HG03439 (cell line): Measurements from ENCODE around the gene EXOC1L.
"Not testable (repeated sequence)": the region's sequence is repeated elsewhere in the genome, so short reads cannot be mapped to it uniquely, and the experiment has no call there.

Experiments
- ATAC-seq: cut with Tn5 transposase; IDR thresholded peaks from one replicate; pipeline ENCODE4 v1.9.1; 2021; ENCODE audit warnings: mild to moderate bottlenecking, moderate library complexity; ENCODE audit not compliant: unreplicated experiment

Gene EXOC1L

DNA sequence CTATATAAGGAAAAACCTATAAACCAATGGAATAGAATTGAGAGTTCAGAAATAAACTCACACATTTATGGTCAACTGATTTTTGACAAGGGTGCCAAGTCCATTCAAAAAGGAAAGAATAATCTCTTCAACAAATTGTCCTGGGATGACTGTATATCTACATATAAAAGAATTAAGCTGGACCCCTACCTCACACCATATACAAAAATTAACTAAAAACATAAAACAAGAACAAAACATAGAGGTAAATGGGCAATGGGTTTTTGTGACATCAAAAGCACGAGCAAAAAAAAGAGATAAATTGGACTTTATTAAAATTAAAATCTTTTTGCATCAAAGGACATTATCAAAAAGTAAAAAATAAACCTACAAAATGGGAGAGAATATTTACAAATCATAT is 18.3 kb downstream of the EXOC1L start:
- ATAC-seq = no peak

DNA sequence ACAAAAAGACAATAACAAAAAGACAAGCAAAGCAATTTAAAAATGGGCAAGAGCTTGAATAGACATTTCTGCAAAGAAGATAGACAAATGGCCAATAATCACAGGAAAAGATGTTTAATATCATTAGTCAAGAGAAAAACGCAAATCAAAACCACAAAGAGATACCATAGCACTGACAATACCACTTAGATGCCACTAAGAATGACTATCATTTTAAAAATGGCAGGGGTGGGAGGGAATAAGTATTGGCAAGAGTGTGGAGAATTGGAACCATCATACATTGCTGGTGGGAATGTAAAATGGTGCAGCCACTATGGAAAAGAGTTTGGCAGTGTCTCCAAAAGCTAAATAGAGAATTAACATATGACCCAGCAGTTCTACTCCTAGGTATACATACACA is 18.8 kb downstream of the EXOC1L start:
- no peak for ATAC-seq

DNA sequence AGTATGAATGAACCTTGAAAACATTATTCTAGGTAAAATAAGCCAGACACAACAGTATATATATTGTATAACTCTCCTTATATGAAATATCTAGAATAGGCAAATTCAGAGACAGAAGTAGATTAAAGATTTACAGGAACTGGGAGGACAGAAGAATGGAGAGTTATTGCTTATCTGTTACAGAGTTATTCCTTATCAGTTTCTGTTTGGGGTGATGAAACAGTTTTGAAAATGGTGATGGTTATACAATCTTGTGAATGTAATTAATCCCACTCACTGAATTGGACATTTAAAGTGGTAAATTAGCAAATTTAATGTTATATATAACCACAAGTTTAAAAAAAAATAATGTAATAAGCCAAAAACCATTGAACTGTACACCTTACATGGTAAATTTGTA is 19.4 kb downstream of the EXOC1L start:
- ATAC-seq = no peak

DNA sequence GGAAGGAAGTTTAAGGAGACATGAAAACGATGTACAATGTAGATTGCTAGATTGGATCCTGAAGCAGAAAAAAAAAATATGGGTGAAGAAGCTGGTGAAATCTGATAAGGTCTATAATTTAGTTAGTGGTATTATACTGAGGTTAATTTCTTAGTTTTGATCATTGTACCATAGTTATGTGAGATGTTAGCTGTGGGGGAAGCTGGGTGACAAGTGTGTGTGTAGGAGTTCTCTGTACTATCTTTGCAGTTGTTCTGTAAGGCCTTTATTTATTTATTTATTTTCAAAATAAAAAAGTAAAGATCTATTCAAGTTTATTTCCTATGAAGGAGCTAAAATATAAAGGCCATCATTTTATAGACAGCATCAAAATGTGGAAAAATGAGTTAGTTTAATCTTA is 21.4 kb downstream of the EXOC1L start:
- no peak for ATAC-seq

DNA sequence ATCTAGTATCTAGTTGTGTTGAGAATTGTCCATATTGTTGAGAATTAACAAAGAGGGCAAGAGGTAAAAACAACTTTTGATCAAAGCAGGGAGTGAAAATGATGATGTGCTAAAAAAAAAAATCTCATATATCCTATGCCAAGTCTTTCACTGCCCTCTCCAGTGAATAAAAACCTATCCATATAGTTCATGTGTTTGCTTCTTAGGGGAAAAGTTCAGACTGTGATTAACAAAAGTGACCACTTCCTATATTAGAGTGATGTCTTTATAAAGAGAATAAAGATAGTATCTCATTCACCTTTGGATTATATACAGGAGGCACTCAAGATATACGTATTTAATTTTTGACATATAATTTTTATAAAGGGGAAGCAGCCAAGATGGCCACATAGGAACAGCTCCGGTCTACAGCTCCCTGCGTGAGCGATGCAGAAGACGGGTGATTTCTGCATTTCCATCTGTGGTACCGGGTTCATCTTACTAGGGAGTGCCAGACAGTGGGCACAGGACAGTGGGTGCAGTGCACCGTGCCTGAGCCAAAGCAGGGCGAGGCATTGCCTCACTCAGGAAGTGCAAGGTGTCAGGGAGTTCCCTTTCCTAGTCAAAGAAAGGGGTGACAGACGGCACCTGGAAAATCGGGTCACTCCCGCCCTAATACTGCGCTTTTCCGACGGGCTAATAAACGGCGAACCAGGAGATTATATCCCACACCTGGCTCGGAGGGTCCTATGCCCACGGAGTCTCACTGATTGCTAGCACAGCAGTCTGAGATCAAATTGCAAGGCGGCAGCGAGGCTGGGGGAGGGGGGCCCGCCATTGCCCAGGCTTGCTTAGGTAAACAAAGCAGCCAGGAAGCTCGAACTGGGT is 22.0 kb downstream of the EXOC1L start:
- ATAC-seq = not testable (repeated sequence)

DNA sequence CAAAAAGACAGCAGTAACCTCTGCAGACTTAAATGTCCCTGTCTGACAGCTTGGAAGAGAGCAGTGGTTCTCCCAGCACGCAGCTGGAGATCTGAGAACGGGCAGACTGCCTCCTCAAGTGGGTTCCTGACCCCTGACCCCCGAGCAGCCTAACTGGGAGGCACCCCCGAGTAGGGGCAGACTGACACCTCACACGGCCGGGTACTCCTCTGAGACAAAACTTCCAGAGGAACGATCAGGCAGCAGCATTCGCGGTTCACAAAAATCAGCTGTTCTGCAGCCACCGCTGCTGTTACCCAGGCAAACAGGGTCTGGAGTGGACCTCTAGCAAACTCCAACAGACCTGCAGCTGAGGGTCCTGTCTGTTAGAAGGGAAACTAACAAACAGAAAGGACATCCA is 22.7 kb downstream of the EXOC1L start:
- not testable (repeated sequence) for ATAC-seq

DNA sequence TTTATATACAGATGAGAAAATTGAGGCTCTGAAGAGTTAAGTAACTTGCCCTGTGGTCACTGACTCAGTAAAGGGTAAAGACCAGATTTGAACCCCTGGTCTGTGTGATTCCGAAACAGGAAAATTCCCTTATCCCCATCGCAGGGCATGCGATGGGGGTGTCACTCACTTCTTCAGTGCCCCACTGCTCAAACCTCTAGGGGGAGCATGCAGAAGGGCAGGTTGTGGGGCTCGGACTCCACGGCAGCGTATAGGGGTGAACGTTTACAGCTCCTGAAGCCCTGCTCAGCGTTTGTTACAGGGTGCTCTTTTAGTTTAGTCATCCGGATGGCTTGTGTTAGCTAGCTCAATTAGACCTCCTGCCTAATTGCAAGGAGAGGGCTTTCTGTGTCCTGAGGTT is 30.1 kb downstream of the EXOC1L start:
- ATAC-seq = no peak

DNA sequence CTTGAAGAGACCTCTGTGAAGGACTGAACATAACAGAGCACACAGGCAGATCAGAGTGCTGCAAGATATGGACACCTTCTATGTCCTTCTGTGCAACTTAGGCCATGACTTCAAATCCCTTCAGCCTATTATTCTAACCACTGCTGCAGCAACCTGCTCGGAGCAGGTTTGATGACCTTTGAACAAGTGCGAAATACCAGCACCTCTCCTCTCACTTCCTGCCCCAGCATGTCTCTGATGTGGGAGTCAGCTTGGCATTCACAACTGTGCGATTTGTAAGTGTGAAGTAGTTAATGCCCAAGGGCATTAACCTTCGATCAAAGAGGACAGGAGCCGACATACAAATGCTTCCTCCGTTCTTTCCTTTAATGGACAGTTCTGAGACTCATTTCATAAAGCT is 32.3 kb downstream of the EXOC1L start:
- no peak for ATAC-seq

DNA sequence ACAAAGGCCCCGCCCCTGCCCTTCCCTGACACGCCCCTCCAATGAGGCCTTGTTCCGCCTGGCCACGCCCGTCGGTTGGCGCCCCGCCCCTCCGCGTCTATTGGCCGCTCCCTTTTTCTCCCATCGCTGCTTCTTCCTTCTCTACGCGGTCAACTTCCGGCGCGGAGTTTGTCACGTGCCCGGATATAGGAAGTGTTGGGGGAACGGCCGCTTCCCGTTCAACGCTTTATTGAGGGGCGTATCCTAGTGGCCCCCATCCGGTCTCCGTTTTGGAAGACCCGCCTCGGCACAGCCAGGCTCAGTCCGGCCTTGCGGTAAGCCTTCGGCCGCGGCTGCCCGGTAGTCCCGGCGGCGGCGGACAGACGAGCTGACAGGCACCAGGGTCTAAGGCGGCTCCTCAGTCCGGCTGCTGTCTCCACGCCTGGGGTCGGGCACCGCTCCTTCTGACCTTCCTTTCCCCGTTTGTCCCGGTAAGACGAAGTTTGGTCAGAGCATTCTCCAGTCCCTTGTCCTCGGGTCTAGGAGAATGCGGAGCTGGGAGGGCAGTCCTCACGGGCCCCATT is 34.0 kb downstream of the EXOC1L start, which contains the start of gene EXOC1:
Gene EXOC1 (plus strand): TSS at position 165 of the 563 bp plus-strand sequence. CDS start 4,676 bp downstream, outside the sequence.
- peak; percentile 98 for ATAC-seq

DNA sequence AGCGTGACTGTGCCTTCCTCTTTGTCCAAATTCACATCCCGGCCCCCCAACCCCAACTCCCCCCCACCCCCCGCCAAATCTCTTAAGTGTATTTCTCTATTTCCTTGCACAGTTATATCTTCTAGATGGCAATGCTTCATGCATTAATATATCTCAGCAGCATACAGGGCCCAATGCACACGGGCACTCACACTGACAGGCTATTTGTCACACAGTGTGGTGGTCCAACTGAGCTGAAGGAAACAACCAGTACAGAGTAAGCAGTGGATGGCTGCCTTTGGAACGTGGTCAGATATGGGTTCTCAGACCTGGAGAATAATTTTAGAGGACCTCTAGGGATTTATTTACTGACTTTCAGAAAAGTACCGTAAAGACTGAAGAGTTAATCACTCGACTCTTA is 34.5 kb downstream of the EXOC1L start:
- ATAC-seq = no peak

DNA sequence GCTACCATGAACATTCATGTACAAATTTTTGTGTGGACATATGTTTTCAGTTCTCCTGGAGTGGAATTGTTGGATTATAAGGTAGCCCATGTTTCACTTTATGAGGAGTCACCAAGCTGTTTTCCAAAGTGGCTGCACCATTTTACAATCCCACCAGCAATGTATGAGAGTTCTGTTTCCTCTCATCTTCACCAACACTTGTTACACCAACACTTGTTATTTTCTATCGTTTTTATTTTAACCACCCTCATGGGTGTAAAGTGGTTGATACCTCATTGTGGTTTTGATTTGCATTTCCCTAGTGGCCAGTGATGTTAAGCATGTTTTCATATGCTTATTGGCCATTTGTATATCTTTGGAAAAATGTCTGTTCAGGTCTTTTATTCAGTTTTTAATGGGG is 38.0 kb downstream of the EXOC1L start:
- no peak for ATAC-seq

DNA sequence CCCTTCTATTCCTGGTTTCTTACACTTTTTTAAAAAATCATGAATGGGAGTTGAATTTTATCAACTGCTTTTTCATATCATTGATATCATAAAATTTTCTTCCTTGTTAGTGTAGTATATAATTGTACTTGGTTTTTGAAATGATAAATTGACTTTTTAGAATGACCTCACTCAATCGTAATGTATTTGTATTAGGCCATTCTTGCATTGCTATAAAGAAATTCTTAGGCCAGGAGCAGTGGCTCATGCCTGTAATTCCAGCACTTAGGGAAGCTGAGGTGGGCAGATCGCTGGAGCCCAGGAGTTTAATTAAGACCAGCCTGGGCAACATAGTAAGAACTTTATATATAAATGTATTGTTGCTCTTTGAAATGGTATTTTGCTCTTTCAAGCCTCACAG is 40.1 kb downstream of the EXOC1L start:
- ATAC-seq = no peak

DNA sequence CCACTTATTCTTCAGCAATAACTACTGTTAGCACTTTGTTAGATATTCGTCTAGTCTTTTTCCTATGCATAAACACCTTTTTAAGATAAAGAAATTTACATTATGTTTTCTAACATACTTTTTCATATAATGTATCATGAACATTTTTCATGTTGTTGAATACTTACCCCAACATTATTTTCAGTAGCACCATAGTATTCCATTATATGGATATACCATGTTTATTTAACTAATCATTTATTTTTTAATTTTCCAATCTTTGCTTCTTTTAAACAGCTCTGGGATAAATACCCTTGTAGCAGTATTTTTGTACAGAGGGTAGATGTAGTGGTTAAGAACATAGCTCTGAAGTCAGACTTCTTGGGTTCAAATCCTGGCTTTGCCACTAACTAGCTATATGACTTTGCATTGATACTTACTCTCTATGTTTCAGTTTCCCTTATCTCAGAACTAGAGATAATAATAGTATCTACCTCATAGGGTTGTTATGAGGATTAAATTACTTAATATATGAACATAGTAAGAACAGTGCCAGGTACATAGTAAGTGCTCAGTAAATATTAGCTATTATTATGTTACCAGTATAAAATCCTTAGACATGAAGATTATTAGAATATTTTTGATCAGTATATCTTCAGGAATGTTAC is 45.1 kb downstream of the EXOC1L start:
- no peak for ATAC-seq

DNA sequence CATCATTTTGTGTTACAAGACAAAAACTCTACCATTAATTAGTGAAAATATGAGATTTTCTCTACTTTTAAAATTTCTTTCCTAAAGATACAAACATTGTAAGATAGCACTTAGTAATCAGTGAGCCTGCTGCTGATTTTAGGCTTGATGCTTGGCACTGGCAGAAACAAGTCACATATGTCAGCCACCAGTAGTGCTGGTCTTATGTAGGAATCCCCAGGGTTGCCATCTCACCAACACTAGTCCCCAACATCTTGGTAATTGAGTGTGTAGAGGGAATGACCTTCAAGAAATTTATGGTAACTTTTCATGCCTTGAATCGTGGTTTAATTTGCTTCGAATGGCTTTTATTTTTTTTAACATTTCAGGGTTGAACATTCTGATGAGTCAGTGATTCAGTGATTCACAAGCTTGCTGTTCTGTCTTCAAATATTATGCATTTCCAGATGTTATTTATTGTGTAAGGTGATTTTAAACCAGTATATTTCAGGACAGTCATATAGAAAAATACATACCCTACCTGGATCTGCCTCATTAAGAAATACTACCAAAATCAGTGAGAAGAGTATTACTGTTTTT is 45.7 kb downstream of the EXOC1L start:
- ATAC-seq = no peak

DNA sequence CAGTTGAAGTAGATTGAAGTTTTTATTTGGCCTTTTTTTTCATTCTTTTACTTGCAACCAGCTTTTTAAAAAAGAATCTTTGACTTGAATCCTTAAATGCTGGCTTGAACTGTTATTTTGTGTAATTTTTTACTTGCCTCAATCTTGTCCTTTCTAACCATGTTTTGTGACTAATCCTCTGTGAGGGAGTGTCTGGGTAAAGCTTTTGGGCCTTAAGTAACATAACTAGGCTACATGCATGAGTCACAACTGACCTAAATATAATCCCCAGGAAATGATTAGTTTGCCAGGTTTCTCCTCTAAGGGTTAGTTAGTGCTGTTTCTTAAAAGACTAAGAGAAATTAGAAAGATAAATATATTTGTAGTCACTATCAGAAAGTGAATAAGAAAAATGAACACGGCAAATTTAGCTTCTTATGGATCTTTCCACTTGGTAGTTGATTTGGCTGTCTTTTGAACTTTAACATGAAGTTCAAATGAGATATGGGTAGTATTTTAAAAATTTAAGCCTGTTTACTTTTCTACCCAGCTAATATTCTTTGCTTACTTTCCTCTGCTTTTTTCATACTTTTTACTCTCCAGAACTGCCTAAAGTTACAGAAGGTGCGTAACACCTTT is 46.8 kb downstream of the EXOC1L start:
- ATAC-seq = peak; percentile 79

DNA sequence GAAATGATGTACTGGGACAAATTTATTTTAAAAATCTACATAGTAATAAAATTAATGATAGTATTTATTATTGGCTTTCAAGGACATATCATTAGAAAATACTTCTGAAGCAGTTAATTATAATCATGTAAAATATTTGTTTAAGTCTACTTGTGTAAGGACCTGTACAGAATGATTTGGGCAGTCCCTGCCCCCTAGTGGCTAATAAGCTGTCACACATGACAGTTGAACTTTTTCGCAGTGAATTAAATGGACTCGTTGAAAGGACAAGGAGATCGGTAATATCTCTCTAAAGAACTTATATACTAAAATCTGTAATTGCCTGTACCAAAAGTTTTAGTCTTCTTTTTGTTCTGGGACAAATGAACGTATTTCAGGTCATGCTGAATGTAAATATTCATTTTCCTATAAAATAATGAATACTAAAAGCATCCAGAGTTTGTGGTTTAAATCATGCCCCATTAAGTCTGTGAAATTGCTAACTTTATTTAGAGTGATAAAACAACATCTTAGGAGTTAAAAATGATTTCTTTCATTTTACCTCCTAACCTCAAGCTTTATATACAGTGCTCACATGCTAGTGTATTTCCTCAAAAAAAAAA is 47.5 kb downstream of the EXOC1L start:
- ATAC-seq = peak; percentile 75

DNA sequence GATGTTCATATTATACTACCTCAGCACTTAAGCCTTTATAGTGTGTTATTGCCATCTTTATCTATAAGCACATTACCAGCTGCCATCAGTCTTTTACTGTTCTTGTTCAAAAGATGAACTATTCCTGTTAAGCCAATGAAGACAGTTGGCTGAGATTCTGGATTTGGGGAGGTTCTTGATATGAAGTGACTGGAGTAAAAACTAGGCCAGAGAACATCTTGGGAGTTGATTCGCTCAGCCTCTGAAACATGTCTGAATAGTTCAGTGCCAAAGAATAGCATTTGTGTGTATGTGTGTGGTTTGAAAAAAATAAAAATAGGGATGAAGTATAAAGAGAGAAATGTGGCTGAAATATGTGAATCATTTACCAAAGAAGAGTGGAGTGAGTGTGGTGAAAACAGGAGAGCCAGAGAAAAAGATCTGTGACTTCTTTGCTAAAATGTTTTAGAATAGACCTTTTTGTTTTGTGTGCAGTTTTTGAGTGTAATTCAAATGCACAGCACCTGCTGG is 49.0 kb downstream of the EXOC1L start:
- no peak for ATAC-seq

DNA sequence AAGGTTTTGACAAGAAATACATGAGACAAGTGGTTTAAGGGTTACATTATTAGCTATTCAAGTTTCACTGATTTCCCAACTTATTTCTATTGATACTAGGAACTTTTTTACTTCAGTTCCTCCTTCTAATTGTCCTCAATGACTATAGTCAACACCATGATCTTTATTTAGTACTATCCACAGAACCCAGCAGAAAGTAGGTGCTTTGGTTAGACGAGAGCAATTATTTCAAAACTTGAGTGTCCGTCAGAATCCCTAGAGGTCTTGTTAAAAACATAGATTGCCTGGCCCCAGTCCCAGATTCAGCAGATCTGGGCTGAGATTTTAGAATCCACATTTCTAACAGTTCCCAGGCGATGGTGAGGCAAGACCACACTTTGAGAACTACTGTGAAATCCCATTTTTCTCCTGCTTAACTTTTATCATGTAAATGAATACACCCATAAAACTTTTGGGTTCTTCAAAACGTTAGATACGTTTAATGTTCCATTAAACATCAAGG is 51.8 kb downstream of the EXOC1L start:
- ATAC-seq = no peak

DNA sequence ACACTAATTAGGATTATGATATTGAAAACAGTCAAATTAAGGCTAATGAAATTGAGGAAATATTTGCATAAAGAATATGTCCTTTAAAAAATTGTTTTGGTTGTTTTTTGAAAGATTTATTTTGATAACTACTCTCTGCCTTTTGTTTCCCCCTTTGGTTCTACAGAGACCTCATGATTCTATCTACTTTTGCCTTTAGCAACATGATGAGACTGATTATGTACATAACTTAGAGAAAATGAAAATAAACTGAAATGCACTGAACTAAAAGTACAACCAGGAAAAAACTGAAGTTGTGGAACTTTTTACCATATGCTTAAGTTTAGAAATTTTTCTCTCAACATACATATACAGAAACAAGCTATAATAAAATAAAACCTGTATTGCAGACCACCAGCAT is 55.2 kb downstream of the EXOC1L start:
- ATAC-seq = no peak

DNA sequence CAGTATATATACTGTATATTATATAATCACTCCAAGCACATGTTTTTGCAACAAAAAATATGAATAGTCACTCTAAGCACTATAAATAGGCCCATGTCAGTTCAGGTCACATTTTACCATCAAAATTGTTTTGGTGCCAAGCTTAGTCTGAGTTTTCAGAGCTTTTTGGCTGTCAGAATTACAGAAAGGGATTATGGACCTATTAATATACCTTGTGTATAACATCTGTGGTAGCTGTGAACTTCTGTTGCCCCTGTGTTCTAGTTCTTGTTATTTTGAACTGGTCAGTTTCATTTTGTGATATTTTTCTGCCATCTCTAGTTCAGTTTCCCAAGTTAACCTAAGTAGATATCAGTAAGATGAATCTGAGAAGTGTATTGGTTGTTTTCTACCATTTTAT is 56.8 kb downstream of the EXOC1L start:
- ATAC-seq = no peak
